ENCODE data around the gene TEN1. TPM values are rescaled to one million over a fixed set of nuclear protein-coding genes. Genes with fewer than 3 reads are reported as not detected.
A peak's percentile ranks its signal among the peaks of the same experiment; 100 is the strongest.

The TEN1 gene
- total and polyA plus RNA-seq, 2 of the 13 experiments (the other 11 are each of a cell fraction or from before 2014, with no cell fraction given): 18.0 to 21.3 TPM

GRCh38 chr17:76000016-76000754, 21.1 kb downstream of the TEN1 start (continued):
- TF ChIP-seq PAXIP1 (CRISPR knock-in tag; conservative IDR thresholded peaks at IDR 0.05): peak; percentile 68
- no peak for TF ChIP-seq ZNF513 (CRISPR knock-in tag; conservative IDR thresholded peaks at IDR 0.05)
- TF ChIP-seq HDAC1 (CRISPR knock-in tag; IDR thresholded peaks at IDR 0.05): peak; percentile 49; the same call in 1 of the 2 replicates
- TF ChIP-seq SP4 (CRISPR knock-in tag; IDR thresholded peaks at IDR 0.05): 0 out of 2 replicates have a peak, but pooled peaks have one; percentile 15
- TF ChIP-seq BCL3 (CRISPR knock-in tag; IDR thresholded peaks at IDR 0.05): peak; percentile 79
- TF ChIP-seq ARID5B (CRISPR knock-in tag; IDR thresholded peaks at IDR 0.05): peak; percentile 66
- no peak for TF ChIP-seq DNMT1 (CRISPR knock-in tag; IDR thresholded peaks at IDR 0.05)
- no peak for TF ChIP-seq U2AF1 (optimal IDR thresholded peaks at IDR 0.05; ENCODE audit: low read depth, low read length)
- TF ChIP-seq MEIS1 (CRISPR knock-in tag; IDR thresholded peaks at IDR 0.05; ENCODE audit: borderline replicate concordance): no peak
- TF ChIP-seq, protein P1, sequence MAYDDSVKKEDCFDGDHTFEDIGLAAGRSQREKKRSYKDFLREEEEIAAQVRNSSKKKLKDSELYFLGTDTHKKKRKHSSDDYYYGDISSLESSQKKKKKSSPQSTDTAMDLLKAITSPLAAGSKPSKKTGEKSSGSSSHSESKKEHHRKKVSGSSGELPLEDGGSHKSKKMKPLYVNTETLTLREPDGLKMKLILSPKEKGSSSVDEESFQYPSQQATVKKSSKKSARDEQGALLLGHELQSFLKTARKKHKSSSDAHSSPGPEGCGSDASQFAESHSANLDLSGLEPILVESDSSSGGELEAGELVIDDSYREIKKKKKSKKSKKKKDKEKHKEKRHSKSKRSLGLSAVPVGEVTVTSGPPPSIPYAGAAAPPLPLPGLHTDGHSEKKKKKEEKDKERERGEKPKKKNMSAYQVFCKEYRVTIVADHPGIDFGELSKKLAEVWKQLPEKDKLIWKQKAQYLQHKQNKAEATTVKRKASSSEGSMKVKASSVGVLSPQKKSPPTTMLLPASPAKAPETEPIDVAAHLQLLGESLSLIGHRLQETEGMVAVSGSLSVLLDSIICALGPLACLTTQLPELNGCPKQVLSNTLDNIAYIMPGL (CRISPR knock-in tag; IDR thresholded peaks at IDR 0.05; ENCODE audit: borderline replicate concordance in 1 of 2, low read depth in 1 of 2): peak; percentile 41 to 70
- TF ChIP-seq FOXC1 (CRISPR knock-in tag; IDR thresholded peaks at IDR 0.05; ENCODE audit: borderline replicate concordance): peak; percentile 62; the same call in 1 of the 2 replicates
- no peak for TF ChIP-seq CBX5 (CRISPR knock-in tag; IDR thresholded peaks at IDR 0.05; ENCODE audit: borderline replicate concordance)
- TF ChIP-seq HNRNPLL (IDR thresholded peaks at IDR 0.05; ENCODE audit: low read depth, low read length, poor library complexity, severe bottlenecking): peak; percentile 45

Measured in HepG2 (cell line).